Measurements from ENCODE around the gene PALD1.

GRCh38 chr10:70487824-70488223 lies 9.3 kb downstream of the PALD1 start:
- no peak for TF ChIP-seq CEBPB (tag; IDR thresholded peaks at IDR 0.05)
- TF ChIP-seq, protein P1, sequence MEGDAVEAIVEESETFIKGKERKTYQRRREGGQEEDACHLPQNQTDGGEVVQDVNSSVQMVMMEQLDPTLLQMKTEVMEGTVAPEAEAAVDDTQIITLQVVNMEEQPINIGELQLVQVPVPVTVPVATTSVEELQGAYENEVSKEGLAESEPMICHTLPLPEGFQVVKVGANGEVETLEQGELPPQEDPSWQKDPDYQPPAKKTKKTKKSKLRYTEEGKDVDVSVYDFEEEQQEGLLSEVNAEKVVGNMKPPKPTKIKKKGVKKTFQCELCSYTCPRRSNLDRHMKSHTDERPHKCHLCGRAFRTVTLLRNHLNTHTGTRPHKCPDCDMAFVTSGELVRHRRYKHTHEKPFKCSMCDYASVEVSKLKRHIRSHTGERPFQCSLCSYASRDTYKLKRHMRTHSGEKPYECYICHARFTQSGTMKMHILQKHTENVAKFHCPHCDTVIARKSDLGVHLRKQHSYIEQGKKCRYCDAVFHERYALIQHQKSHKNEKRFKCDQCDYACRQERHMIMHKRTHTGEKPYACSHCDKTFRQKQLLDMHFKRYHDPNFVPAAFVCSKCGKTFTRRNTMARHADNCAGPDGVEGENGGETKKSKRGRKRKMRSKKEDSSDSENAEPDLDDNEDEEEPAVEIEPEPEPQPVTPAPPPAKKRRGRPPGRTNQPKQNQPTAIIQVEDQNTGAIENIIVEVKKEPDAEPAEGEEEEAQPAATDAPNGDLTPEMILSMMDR (IDR thresholded peaks at IDR 0.05 in 2 of 3, conservative IDR thresholded peaks at IDR 0.05 in 1 of 3; ENCODE audit: insufficient read depth in 2 of 3, low read depth in 1 of 3, low read length in 3 of 3), result no peak
- TF ChIP-seq EP300 (IDR thresholded peaks at IDR 0.05; ENCODE audit: low read length), result no peak
- TF ChIP-seq ZBTB49 (CRISPR knock-in tag; IDR thresholded peaks at IDR 0.05; ENCODE audit: borderline replicate concordance), result no peak
